ENCODE results near the gene DBN1.

DBN1 gene

DNA sequence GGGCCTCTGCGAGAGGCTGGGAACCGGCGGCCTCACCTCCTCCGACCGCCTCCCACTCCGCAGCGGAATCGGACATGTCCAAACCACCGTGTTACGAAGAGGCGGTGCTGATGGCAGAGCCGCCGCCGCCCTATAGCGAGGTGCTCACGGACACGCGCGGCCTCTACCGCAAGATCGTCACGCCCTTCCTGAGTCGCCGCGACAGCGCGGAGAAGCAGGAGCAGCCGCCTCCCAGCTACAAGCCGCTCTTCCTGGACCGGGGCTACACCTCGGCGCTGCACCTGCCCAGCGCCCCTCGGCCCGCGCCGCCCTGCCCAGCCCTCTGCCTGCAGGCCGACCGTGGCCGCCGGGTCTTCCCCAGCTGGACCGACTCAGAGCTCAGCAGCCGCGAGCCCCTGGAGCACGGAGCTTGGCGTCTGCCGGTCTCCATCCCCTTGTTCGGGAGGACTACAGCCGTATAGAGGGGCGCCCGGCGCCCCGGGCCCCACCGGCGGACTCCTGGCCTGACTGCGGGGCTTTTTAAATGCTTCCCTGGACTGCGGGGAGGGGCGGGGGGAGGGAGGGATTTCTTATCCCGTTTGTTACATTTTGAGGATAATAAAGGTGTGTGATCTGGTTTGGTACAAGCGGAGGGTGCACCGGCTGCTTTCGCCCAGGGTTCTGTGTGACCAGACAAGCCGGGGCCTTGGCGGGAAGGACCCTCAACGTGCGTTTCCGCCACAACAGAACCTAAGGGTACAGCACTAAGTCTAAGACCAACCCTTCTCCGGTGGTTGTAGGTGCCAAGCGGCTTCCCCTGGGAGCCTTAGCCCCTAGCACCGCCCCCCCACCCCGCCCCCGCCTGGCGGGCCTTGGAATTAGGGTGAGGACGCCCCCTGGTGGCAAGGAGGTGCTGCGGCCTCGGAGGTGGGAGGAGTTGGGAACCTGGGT is 17.5 kb downstream of the DBN1 start:
- DNase-seq (ENCODE audit: low read depth): peak; percentile 99

- DNase-seq (ENCODE audit: low read depth): peak; percentile 90
Measured at GRCh38 chr5:177455036-177455660, 18.3 kb downstream of the DBN1 start.

DNA sequence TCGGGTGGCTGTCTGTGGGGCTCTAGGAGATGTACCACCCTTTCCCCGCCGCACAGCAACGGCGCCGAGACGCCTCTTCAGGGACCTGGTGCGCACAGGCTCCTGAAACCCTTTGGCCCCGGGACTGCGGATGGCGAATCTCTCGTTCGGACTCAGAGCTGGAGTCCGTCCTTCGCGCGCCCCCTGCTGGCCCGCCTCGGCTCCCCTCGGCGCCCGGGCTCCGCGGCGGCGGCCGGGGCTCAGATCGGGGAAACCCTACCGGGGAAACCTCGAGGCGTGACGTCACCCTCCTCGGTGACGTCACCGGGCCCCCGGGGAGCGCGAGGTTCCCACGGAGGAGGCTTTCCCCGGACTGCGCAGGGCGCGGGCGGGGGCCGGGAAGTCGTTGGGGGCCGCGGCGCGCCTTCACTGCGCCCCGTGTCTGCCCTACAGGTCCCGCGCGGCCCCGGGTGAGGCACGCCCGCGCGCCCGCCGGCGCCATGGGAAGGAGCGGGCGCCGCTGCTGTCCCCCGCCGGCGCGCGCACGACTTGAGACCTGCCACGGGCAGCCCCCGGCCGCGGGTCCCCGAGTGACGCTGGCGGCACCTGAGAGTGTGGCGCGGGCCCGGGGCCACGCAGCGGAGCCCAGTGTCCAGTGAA is 18.9 kb downstream of the DBN1 start:
- DNase-seq (ENCODE audit: low read depth): peak; percentile 92

- no peak for DNase-seq (ENCODE audit: low read depth)
Measured at GRCh38 chr5:177453852-177454396, 19.5 kb downstream of the DBN1 start.

- no peak for DNase-seq (ENCODE audit: low read depth)
Measured at GRCh38 chr5:177452688-177453638, 20.5 kb downstream of the DBN1 start.

DNA sequence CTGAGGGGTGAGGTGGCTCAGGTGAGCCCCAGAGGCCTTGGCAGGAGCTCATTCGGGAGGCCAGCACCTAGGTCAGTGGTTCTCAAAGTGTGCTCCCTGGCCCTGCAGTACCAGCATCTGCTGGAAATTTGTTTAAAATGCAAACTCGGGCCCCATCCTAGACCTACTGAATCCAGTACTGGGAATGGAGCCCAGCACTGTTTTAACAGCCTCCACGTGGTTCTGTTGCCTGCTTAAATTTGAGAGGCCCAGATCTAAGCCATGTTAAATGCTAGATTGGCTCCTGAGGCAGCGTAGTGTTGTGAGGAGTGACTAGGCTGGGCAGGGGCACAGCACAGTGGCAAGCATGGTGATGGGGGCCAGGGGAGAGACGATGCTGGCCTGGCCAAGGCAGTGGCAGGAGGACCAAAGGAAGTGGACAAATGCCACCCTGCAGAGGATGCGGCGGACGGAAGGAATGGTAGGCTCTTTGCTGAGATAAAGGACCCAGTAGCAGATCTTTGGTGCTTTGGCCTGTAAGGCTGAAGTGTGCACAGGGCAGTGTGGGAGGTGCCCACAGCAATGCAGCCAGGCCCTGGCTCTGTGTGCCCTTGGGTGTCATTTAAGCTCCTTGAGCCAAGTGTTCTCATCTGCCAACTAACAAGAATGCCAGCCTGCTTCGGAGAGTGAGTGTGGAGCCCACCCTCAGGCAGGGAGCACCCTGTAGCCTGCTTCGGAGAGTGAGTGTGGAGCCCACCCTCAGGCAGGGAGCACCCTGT is 22.6 kb downstream of the DBN1 start:
- DNase-seq (ENCODE audit: low read depth): no peak

DNA sequence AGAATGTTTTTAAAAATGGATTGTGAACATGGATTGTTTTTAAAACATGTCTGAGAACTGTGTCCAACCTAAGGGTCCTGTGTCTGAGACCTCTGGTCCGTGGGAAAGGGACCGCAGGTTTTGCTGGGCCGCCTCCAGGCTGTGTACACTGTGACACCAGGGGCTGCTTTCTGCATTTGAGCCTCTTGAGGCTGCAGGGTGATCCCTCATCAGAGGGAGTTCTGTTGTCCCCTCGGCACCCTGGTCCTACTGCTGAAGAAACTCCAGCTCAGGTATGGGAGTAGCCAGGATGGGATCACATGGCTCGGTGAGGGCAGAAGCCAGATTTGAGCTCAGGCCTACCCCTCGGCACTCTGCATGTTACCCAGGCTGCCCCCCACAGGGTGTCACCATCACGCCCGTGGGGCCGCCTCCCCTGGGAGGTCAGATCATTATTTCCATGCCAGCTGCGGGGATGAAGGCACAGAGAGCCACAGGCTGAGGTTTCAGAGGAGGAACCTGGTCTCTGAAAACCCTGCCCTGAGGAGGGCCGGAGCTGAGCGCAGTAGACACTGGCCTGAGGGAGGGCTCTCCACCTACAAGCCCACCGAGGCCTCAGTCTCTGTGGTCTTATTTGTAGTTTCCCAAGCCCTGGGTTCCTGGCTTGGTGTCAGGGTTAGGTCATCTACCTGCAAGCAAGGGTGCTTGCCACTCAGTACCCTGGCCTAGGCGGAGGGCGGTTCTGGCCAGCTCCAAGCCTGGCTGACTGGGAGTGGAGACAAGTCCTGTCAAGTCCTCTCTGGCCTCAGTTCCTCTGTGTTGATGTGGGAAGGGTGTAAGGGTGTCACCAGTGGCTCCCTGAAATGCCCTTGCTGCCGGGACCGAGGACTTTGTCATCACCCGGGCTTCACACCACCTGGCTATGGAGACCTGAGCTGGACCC is 24.0 kb downstream of the DBN1 start:
- DNase-seq (ENCODE audit: low read depth): no peak

DNA sequence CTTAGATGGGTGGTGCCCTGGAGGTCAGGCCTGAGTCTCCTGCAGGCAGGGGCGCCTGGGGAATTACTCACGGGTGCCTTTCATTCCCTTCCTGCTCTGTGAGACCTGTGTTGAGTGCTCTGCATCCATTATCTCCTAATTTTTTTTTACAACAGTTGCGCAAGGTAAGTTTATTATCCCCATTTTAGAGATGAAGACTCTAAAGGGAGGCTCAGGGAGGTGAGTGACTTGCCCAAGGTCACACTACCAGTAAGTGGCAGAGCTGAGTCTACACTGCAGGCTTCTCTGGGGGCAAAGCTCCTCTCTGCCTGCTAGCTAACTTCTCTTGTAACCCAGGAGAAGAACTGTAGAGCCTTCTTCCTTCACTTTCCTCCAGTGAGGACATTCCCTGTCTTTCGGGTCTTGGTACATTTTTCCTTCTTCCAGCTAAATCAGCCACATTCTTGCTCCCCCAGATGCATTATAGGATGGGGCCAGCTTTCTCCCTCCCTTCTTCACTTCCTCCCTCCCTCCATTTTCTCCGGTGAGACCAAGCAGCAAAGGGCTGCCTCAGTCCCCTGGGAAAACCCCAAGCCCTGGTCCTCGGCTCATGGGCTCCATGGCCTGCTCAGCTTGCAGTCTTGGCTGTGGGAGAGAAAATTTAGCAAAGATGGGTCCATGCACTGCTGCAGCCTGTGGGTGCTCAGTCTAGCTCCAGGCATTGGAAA is 25.0 kb downstream of the DBN1 start:
- no peak for DNase-seq (ENCODE audit: low read depth)

DNA sequence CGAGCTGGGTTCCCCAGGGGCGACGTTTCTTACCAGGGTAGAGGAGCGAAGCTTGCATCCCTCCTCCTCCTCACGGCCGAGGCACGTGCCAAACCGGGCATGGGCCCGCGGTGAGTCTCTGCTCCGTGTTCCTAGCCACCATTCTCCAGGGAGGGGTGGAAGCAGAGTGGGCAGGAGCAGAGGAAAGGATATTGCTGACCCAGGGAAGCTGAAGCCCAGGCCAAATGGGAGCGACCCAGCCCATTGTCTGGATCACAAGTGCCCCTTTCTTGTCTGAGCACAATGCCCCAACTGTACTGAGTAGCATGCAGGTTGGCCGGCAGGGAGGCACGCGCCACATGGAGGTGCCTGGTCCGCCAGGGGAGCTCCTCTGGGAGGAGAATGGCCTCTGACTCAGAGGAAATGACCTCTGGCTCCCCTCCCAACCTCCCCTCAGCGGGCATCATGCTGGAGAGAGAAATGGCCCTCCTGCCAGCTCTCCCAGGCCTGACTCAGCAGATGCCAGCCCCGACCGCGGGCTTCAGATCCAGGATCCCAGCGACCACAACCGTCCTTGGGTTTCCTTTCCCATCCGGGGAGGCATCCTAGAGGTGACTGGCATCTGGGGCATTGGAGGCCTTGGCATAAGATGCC is 25.7 kb downstream of the DBN1 start:
- no peak for DNase-seq (ENCODE audit: low read depth)

DNA sequence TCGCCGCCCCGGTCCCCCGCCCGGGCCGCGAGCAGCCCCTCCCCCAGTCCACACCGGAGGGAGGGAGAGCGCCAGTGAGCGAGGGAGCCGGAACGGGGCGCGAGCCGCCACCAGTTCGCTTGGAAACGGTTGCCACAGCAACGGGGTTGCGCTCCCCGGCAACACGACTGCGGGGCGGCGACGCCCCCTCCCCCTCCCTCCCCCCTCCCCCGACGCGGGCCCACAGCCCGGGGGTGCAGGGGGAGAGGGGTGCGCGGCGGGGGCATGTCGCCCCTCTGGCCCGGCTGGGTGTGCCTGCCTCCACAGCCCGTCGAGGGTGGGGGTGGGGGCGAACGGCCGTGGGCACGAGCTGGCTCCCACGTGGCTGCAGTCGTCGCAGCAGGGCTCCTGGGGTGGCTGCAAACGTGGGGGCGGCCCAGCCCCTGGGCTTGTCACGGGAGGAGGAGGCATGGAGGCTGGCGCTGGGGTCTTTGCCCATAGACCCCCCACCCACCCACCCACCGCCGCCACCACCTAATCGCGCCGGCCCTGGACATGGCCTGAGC is 26.3 kb downstream of the DBN1 start:
- peak; percentile 61 for DNase-seq (ENCODE audit: low read depth)

- peak; percentile 56 for DNase-seq (ENCODE audit: low read depth)
Measured at GRCh38 chr5:177446200-177447065, 27.0 kb downstream of the DBN1 start, which contains the start of gene PRR7. TSS of gene PRR7 (plus strand) at chr5:177446814. CDS start at chr5:177455068, 8,254 bp downstream.

GRCh38 chr5:177445917-177446199 is 27.6 kb downstream of the DBN1 start:
- no peak for DNase-seq (ENCODE audit: low read depth)

- no peak for DNase-seq (ENCODE audit: low read depth)
Measured at GRCh38 chr5:177445052-177445916, 28.1 kb downstream of the DBN1 start.

DNA sequence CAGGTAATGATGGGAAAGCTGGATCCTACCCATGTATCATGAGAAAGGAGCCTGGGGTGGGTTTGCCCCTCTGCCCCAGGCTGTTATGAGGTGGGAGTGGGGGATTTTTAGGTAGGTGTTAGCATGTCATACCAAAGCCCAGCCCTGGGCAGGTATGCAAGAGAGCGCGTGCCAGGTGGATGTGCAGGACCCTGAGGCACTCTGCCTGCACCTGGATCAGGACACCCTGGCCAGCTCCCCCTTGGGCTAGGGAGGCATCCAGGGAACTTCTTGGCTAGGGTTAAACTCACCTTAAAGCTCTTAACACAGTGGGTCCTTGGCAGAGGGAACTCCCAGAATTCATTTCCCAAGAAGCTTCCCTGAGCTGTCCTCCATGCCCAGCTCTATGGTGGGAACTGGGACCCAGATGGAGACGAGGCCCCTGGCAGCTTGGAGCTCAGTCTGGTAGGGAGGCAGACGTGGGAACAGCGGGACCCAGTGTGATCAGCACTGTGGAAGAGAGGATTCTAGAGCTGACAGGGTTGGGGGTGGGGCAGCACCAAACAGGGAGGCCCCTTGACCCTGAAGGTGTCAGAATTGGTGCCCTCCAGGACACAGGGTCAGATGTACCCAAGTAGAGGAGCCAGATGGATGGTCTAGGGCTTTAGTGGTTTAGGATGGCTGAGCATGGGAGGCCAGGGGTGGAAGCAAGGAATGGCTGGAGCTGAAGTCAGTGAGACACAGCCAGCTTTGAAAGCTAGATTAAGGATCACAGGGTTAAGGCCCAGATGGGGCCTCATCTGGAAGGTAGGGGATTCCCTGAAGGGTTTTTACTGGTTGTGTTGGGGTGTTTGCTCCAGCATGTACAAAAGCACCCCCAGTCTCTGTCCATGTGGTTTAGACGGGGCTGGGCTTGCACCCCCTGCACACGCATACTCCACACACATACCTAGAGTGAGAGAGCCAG is 29.1 kb downstream of the DBN1 start:
- DNase-seq (ENCODE audit: low read depth): no peak

Measured in activated T-cell treated with anti-CD3 and anti-CD28 coated beads for 1 hour (primary cell).